HepG2 (cell line): Measurements from ENCODE around the gene ZDHHC14. TPM values are rescaled to one million over a fixed set of nuclear protein-coding genes. Genes with fewer than 3 reads are reported as not detected.

Experiments used
- ATAC-seq: fragments of 200-7000 bp; cut with Tn5 transposase; 3 replicates; pipeline ENCODE4 v1.9.1; 2020; ENCODE audit warnings: mild to moderate bottlenecking, moderate library complexity
- BruUV-seq: library from RNA; stranded (reverse); fragments of 400-500 nt; replicated peaks from 2 replicates; lab custom pipeline; 2021; lab: Mats Ljungman, UMichigan
- CTCF ChIA-PET: fragments of 300-600 bp; formaldehyde crosslinking; extraction: SDS; loops from one replicate; lab custom pipeline; 2021; ENCODE audit warnings: low total read pairs, inconsistent platforms, low intra/inter-chr PET ratio; lab: Yijun Ruan, JAX
- POLR2A ChIA-PET: fragments of 350-600 bp; sonication (Branson Sonifier 250); formaldehyde crosslinking; loops from one replicate; lab custom pipeline; 2020; ENCODE audit warnings: antibody characterized with exemption, inconsistent platforms; lab: Yijun Ruan, JAX
- DNase-seq: peaks from one replicate; pipeline ENCODE4 v3.0.0-alpha.2; 2015; ENCODE audit warnings: low spot score
- FAIRE-seq: peaks from 3 replicates; lab custom pipeline; 2011; peaks lifted over from hg19 to GRCh38; lab: Jason Lieb, UNC
- H2AFZ ChIP-seq: one replicate; pipeline ENCODE4 v1.6.1; 2011; ENCODE audit warnings: low read length, inconsistent platforms
- H3K27ac ChIP-seq: fragments of 300-600 bp; 3 replicates; pipeline ENCODE4 v1.8.0; 2011; ENCODE audit warnings: mixed run types, mild to moderate bottlenecking, mixed read lengths, low read length, inconsistent platforms; ENCODE audit not compliant: insufficient read depth; ENCODE audit errors: extremely low read length
- H3K27me3 ChIP-seq, 2 experiments: fragments of 200-600 bp in 1 of 2; 2 replicates in 1 of 2; 3 replicates in 1 of 2; pipeline versions ENCODE4 v1.6.0 to v1.8.0; 2011; ENCODE audit warnings: low read length in 2 of 2, mild to moderate bottlenecking in 2 of 2, moderate library complexity in 2 of 2, inconsistent platforms in 1 of 2; ENCODE audit not compliant: insufficient read depth in 2 of 2, control insufficient read depth in 1 of 2
- H3K36me3 ChIP-seq, 2 experiments: fragments of 200-600 bp in 1 of 2; replicated peaks in 1 of 2; 2 replicates in 1 of 2; 3 replicates in 1 of 2; pipeline versions ENCODE4 v1.5.1 to v1.8.0; 2011; ENCODE audit warnings: low read length in 2 of 2, inconsistent platforms in 1 of 2; ENCODE audit not compliant: insufficient read depth in 2 of 2, control insufficient read depth in 1 of 2
- H3K4me1 ChIP-seq: 2 replicates; pipeline ENCODE4 v1.5.1; 2012; ENCODE audit warnings: low read length, inconsistent platforms; ENCODE audit not compliant: insufficient read depth
- H3K4me2 ChIP-seq: 2 replicates; pipeline ENCODE4 v1.6.0; 2011; ENCODE audit warnings: low read depth, low read length, inconsistent platforms
- H3K4me3 ChIP-seq, 3 experiments: fragments of 200-600 bp in 1 of 3; sonication (generic), shearing (Covaris generic) in 1 of 3; replicated peaks in 1 of 3; 2 replicates each; pipeline ENCODE4 v1.5.1; 2011 to 2016; ENCODE audit warnings: low read length in 3 of 3, inconsistent platforms in 2 of 3, low read depth in 2 of 3, mild to moderate bottlenecking in 2 of 3, control low read depth in 1 of 3, mixed read lengths in 1 of 3; ENCODE audit not compliant: insufficient read depth in 1 of 3
- H3K79me2 ChIP-seq: one replicate; pipeline ENCODE4 v1.6.1; 2011; ENCODE audit warnings: low read length, inconsistent platforms; ENCODE audit not compliant: insufficient read depth
- H3K9ac ChIP-seq: 2 replicates; pipeline ENCODE4 v1.6.0; 2011; ENCODE audit warnings: mild to moderate bottlenecking, low read depth, low read length, inconsistent platforms; ENCODE audit not compliant: insufficient read depth
- H3K9me3 ChIP-seq: 2 replicates; pipeline ENCODE4 v1.5.1; 2012; ENCODE audit warnings: mild to moderate bottlenecking, low read length
- H4K20me1 ChIP-seq: 2 replicates; pipeline ENCODE4 v1.6.0; 2011; ENCODE audit warnings: inconsistent platforms, mild to moderate bottlenecking, low read length, moderate library complexity; ENCODE audit not compliant: insufficient read depth
- BCL6 ChIP-seq: IDR thresholded peaks from 2 replicates; pipeline ENCODE4 v1.6.1; 2016; ENCODE audit warnings: missing genetic modification reagents, missing compliant biosample characterization
- CEBPG ChIP-seq: IDR thresholded peaks from 2 replicates; pipeline ENCODE4 v1.6.1; 2016
- CHD4 ChIP-seq: fragments of 200-600 bp; sonication (generic); IDR thresholded peaks from 2 replicates; pipeline ENCODE4 v1.7.0; 2017; ENCODE audit warnings: mild to moderate bottlenecking, low read length, borderline replicate concordance
- FOXO1 ChIP-seq: sonication (generic); formaldehyde crosslinking; IDR thresholded peaks from 2 replicates; pipeline ENCODE4 v1.4.0; 2020; ENCODE audit warnings: missing genetic modification reagents
- KMT2A ChIP-seq: sonication (generic); formaldehyde crosslinking; IDR thresholded peaks from 2 replicates; pipeline ENCODE4 v1.4.0; 2020; ENCODE audit warnings: missing genetic modification reagents
- NR2F1 ChIP-seq, 2 experiments: fragments of 450-650 bp in 1 of 2; formaldehyde crosslinking in 1 of 2; IDR thresholded peaks; 2 replicates each; pipeline versions ENCODE4 v1.5.0 to v1.6.1; 2016 to 2020; ENCODE audit warnings: mild to moderate bottlenecking in 1 of 2, missing compliant biosample characterization in 1 of 2, missing genetic modification reagents in 1 of 2, moderate library complexity in 1 of 2
- RAD21 ChIP-seq: fragments of 450-650 bp; formaldehyde crosslinking; IDR thresholded peaks from 2 replicates; pipeline ENCODE4 v1.5.0; 2020; ENCODE audit warnings: mild to moderate bottlenecking
- STAG1 ChIP-seq: sonication (generic); formaldehyde crosslinking; IDR thresholded peaks from 2 replicates; pipeline ENCODE4 v1.4.0; 2020; ENCODE audit warnings: missing genetic modification reagents
- ZNF629 ChIP-seq: sonication (generic); formaldehyde crosslinking; conservative IDR thresholded peaks from 2 replicates; pipeline ENCODE4 v1.5.0; 2020; ENCODE audit warnings: missing genetic modification reagents
- WGBS: methylation state at CpG from one replicate; pipeline ENCODE4 v1.1.6; 2017; ENCODE audit warnings: low lambda C conversion rate; 5-methylcytosine and 5-hydroxymethylcytosine counted together
- in situ Hi-C: cut with HindIII; loops from 2 replicates; pipeline ENCODE4 v1.10.0; 2017; ENCODE audit warnings: low pct_unique_long_range_greater_than_20kb; ENCODE audit not compliant: extremely low pct_ligation_motif_present
- intact Hi-C: fragments of 100-400 bp; cut with micrococcal nuclease; formaldehyde crosslinking; loops from one replicate; pipeline ENCODE4 v1.10.0; 2022; ENCODE audit not compliant: unreplicated experiment
- polyA plus RNA-seq, 8 experiments: library from polyadenylated mRNA; depleted of rRNA in 3 of 8; stranded (reverse) in 7 of 8; unstranded in 1 of 8; fragments of >200 nt; fragmentation: Illumina TruSeq in 4 of 8; extraction: Trizol in 4 of 8; gene quantifications; 2 replicates each; pipeline versions ENCODE4 v1.2.1 to v1.2.3, GENCODE V29; 2011 to 2016; ENCODE audit warnings: low read depth in 4 of 8, missing spikeins in 1 of 8, mixed read lengths in 1 of 8; ENCODE audit not compliant: insufficient read depth in 1 of 8
- total RNA-seq, 5 experiments: library from RNA; depleted of rRNA; stranded (reverse); fragments of >200 nt; fragmentation: Illumina TruSeq; extraction: Trizol; gene quantifications; 2 replicates each; pipeline ENCODE4 v1.2.3, GENCODE V29; 2016; ENCODE audit warnings: low read depth in 1 of 5
- TF ChIP-seq, protein P1 (sequence below), 2 experiments: IDR thresholded peaks; 2 replicates each; pipeline ENCODE4 v1.6.1; 2011 to 2012; ENCODE audit warnings: low read length in 2 of 2, borderline replicate concordance in 1 of 2, low read depth in 1 of 2, mild to moderate bottlenecking in 1 of 2, moderate library complexity in 1 of 2
- TF ChIP-seq, protein P2 (sequence below): sonication (generic); formaldehyde crosslinking; IDR thresholded peaks from 2 replicates; pipeline ENCODE4 v1.4.0; 2020; ENCODE audit warnings: missing genetic modification reagents
- TF ChIP-seq, protein P3 (sequence below): IDR thresholded peaks from 2 replicates; pipeline ENCODE4 v1.6.1; 2016; ENCODE audit warnings: missing compliant biosample characterization, missing genetic modification reagents, borderline replicate concordance
- TF ChIP-seq, protein P4 (sequence below): sonication (generic); formaldehyde crosslinking; IDR thresholded peaks from 2 replicates; pipeline ENCODE4 v1.5.1; 2020; ENCODE audit warnings: missing genetic modification reagents, mild to moderate bottlenecking, borderline replicate concordance

Gene ZDHHC14
- total and polyA plus RNA-seq, 2 of the 13 experiments (the other 11 are each of a cell fraction or from before 2014, with no cell fraction given) = 3.7 to 9.5 TPM

DNA sequence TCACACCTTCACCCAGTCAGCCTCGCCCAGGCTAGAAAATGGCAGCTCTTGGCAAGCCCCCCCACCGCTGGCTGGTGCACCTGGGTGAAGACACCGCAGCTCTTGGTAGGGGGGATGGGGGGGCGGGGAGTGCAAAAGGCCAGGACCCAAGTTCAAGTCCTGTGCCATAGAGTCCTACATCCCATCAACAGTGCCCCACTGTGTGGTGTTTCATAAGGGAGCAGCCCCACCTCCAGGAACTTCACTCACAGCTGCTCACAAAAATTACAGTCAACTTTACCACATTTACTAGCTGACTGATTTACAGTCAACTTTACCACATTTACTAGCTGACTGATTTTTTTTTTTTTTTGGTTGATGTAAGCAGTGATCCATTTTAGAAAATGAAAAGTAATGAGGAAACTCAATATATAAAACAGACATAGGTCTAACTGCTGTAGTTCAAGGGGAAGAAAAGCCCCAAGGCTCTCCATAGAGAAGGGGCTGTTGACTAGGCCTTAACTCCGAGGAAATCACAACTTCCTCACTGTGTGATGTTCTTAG lies 233.1 kb downstream of the ZDHHC14 start:
- Histone ChIP-seq H3K9ac (peak overlapping the region; percentile 41), H2AFZ (no peak overlapping the region), H3K9me3 (no peaks in the 10 kb centered on the region), H3K4me3 (peak overlapping the region in 1 of 3 experiments; percentile 4; a peak in 1 of 6 replicates), H3K27me3 (no peaks in the 10 kb centered on the region), H3K4me1 (peaks cover 37% of the 10 kb centered on the region), H3K79me2 (no peaks in the 10 kb centered on the region), H4K20me1 (no peaks in the 10 kb centered on the region), H3K36me3 (no peaks in the 10 kb centered on the region), H3K27ac (peak overlapping the region; percentile 68), H3K4me2 (peak overlapping the region; percentile 55)
- ATAC-seq = peak; percentile 76
- BruUV-seq = no TSS peak
- DNase-seq = peak; percentile 41
- ChIA-PET POLR2A (interaction anchor here (1.1 to 4.0 kb wide), 7 partner anchors 73 to 290 kb away, joined by 3 to 28 read pairs (median 5); partner anchors contain the start of gene TMEM242), CTCF (interaction anchor here (1.2 kb wide), 1 partner anchor 299 kb away, joined by 3 read pairs; no protein-coding TSS in a partner anchor)
- WGBS = 53% methylated on average over 5 of the region's 5 CpGs
- in situ Hi-C loops = loop anchor here (5.0 kb wide), 1 partner anchor 292 kb away; the partner anchor contains the start of gene TMEM242
- FAIRE-seq = peak; percentile 70
- intact Hi-C loops = loop anchor here (2.0 to 5.0 kb wide), 2 partner anchors 53 to 277 kb away; no protein-coding TSS in a partner anchor
- TF ChIP-seq, protein P1, sequence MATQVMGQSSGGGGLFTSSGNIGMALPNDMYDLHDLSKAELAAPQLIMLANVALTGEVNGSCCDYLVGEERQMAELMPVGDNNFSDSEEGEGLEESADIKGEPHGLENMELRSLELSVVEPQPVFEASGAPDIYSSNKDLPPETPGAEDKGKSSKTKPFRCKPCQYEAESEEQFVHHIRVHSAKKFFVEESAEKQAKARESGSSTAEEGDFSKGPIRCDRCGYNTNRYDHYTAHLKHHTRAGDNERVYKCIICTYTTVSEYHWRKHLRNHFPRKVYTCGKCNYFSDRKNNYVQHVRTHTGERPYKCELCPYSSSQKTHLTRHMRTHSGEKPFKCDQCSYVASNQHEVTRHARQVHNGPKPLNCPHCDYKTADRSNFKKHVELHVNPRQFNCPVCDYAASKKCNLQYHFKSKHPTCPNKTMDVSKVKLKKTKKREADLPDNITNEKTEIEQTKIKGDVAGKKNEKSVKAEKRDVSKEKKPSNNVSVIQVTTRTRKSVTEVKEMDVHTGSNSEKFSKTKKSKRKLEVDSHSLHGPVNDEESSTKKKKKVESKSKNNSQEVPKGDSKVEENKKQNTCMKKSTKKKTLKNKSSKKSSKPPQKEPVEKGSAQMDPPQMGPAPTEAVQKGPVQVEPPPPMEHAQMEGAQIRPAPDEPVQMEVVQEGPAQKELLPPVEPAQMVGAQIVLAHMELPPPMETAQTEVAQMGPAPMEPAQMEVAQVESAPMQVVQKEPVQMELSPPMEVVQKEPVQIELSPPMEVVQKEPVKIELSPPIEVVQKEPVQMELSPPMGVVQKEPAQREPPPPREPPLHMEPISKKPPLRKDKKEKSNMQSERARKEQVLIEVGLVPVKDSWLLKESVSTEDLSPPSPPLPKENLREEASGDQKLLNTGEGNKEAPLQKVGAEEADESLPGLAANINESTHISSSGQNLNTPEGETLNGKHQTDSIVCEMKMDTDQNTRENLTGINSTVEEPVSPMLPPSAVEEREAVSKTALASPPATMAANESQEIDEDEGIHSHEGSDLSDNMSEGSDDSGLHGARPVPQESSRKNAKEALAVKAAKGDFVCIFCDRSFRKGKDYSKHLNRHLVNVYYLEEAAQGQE (IDR thresholded peaks at IDR 0.05; ENCODE audit: borderline replicate concordance in 1 of 2, low read depth in 1 of 2, low read length in 2 of 2) = no peak
- TF ChIP-seq, protein P2, sequence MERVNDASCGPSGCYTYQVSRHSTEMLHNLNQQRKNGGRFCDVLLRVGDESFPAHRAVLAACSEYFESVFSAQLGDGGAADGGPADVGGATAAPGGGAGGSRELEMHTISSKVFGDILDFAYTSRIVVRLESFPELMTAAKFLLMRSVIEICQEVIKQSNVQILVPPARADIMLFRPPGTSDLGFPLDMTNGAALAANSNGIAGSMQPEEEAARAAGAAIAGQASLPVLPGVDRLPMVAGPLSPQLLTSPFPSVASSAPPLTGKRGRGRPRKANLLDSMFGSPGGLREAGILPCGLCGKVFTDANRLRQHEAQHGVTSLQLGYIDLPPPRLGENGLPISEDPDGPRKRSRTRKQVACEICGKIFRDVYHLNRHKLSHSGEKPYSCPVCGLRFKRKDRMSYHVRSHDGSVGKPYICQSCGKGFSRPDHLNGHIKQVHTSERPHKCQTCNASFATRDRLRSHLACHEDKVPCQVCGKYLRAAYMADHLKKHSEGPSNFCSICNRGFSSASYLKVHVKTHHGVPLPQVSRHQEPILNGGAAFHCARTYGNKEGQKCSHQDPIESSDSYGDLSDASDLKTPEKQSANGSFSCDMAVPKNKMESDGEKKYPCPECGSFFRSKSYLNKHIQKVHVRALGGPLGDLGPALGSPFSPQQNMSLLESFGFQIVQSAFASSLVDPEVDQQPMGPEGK = peak; percentile 61; the same call in 1 of the 2 replicates
- TF ChIP-seq BCL6 (peak; percentile 49; the same call in 1 of the 2 replicates), KMT2A (CRISPR knock-in tag) (no peak), FOXO1 (CRISPR knock-in tag) (0 out of 2 replicates have a peak, but pooled peaks have one; percentile 28), STAG1 (CRISPR knock-in tag) (peak; percentile 74), ZNF629 (CRISPR knock-in tag) (0 out of 2 replicates have a peak, but pooled peaks have one; percentile 2), CEBPG (CRISPR knock-in tag) (0 out of 2 replicates have a peak, but pooled peaks have one; percentile 6), CHD4 (peak; percentile 72; the same call in 1 of the 2 replicates), RAD21 (CRISPR knock-in tag) (peak; percentile 57; the same call in 1 of the 2 replicates), NR2F1 (CRISPR knock-in tag; IDR thresholded peaks at IDR 0.05) (0 out of 4 replicates have a peak, but pooled peaks of 1 of the 2 experiments have one; percentile 10)
- TF ChIP-seq, protein P3, sequence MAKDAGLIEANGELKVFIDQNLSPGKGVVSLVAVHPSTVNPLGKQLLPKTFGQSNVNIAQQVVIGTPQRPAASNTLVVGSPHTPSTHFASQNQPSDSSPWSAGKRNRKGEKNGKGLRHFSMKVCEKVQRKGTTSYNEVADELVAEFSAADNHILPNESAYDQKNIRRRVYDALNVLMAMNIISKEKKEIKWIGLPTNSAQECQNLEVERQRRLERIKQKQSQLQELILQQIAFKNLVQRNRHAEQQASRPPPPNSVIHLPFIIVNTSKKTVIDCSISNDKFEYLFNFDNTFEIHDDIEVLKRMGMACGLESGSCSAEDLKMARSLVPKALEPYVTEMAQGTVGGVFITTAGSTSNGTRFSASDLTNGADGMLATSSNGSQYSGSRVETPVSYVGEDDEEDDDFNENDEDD (CRISPR knock-in tag) = no peak
- TF ChIP-seq, protein P4, sequence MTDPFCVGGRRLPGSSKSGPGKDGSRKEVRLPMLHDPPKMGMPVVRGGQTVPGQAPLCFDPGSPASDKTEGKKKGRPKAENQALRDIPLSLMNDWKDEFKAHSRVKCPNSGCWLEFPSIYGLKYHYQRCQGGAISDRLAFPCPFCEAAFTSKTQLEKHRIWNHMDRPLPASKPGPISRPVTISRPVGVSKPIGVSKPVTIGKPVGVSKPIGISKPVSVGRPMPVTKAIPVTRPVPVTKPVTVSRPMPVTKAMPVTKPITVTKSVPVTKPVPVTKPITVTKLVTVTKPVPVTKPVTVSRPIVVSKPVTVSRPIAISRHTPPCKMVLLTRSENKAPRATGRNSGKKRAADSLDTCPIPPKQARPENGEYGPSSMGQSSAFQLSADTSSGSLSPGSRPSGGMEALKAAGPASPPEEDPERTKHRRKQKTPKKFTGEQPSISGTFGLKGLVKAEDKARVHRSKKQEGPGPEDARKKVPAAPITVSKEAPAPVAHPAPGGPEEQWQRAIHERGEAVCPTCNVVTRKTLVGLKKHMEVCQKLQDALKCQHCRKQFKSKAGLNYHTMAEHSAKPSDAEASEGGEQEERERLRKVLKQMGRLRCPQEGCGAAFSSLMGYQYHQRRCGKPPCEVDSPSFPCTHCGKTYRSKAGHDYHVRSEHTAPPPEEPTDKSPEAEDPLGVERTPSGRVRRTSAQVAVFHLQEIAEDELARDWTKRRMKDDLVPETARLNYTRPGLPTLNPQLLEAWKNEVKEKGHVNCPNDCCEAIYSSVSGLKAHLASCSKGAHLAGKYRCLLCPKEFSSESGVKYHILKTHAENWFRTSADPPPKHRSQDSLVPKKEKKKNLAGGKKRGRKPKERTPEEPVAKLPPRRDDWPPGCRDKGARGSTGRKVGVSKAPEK (CRISPR knock-in tag) = 0 out of 2 replicates have a peak, but pooled peaks have one; percentile 29
